Astrocyte of the spinal cord (primary cell): ENCODE data around the gene ACKR3.
A peak's percentile ranks its signal among the peaks of the same experiment; 100 is the strongest.

Experiments
- DNase-seq: peaks from one replicate; pipeline ENCODE4 v3.0.0; 2011; ENCODE audit warnings: low read depth, low spot score
- H3K4me3 ChIP-seq: 2 replicates; pipeline ENCODE4 v1.5.1; 2011; ENCODE audit warnings: low read depth, mild to moderate bottlenecking, low read length, moderate library complexity
- in situ Hi-C: cut with HindIII; loops from 2 replicates; pipeline ENCODE4 v1.10.0; 2017; ENCODE audit warnings: low sequenced_read_pairs
- TF ChIP-seq, protein P1 (sequence below): IDR thresholded peaks from 2 replicates; pipeline ENCODE4 v1.5.1; 2012; ENCODE audit warnings: low read depth, mild to moderate bottlenecking, low read length, inconsistent platforms

ACKR3 gene

DNA sequence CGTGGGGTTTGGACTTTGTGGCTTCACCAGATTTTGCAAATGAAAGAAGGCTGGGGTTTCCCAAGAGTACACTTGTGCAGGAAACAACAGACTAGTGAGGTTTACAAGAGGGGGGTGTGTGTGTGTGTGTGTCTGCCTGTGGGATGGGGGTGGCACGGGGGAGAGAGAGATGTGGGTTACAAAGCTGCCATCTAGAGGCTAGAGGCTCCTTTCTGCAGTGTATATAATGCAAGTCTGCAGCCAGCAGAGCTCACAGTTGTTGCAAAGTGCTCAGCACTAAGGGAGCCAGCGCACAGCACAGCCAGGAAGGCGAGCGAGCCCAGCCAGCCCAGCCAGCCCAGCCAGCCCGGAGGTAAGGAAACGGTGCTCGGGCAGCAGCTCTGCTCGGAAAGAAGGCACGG, at the start of gene ACKR3:
TSS of gene ACKR3 (plus strand) at position 253 of the 401 bp plus-strand sequence. CDS start 10,641 bp downstream, outside the sequence.
- peak; percentile 88 for DNase-seq
- H3K4me3 ChIP-seq = peak within 1 kb of the TSS; percentile 50
- TF ChIP-seq, protein P1, sequence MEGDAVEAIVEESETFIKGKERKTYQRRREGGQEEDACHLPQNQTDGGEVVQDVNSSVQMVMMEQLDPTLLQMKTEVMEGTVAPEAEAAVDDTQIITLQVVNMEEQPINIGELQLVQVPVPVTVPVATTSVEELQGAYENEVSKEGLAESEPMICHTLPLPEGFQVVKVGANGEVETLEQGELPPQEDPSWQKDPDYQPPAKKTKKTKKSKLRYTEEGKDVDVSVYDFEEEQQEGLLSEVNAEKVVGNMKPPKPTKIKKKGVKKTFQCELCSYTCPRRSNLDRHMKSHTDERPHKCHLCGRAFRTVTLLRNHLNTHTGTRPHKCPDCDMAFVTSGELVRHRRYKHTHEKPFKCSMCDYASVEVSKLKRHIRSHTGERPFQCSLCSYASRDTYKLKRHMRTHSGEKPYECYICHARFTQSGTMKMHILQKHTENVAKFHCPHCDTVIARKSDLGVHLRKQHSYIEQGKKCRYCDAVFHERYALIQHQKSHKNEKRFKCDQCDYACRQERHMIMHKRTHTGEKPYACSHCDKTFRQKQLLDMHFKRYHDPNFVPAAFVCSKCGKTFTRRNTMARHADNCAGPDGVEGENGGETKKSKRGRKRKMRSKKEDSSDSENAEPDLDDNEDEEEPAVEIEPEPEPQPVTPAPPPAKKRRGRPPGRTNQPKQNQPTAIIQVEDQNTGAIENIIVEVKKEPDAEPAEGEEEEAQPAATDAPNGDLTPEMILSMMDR = peak; percentile 62
- in situ Hi-C loops = no loop called here

DNA sequence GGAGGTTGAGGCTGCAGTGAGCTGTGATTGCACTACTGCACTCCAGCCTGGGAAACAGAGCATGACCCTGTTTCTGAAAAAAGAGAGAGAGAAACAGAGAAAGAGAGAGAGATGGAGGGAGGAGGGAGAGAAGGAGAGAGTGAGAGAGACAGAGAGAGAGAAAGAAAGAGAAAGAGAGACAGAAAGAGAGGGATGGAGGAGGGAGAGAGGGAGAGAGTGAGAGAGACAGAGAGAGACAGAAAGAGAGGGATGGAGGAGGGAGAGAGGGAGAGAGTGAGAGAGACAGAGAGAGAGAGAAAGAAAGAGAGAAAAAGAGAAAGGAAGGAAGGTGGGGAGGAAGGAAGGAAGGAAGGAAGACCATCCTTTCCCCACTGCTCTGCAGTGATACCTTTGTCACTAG, 48.1 kb upstream of the ACKR3 start:
- in situ Hi-C loops = no loop called here
- DNase-seq = no peak
- no peak overlapping the region for H3K4me3 ChIP-seq
- TF ChIP-seq, protein P1 = no peak

DNA sequence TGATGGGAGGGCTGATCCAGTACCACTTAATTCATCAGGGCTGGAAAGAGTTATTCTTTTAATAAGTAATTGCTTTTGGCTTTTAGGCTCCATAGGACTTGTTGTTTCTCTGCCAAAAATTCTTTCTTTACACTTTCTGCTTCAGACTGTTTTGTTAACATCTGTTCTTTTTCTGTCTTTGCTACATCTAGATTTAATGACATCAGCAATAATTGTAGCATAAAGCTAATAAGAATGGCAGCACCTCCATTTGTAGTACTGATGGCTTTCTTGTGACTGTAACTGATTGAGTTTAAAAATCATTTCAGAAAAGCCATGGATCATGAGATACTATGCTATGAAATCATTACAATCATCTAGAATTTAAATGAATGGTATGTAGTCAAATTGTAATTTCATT, 46.4 kb upstream of the ACKR3 start:
- in situ Hi-C loops = no loop called here
- TF ChIP-seq, protein P1 = no peak
- no peak overlapping the region for H3K4me3 ChIP-seq
- no peak for DNase-seq

DNA sequence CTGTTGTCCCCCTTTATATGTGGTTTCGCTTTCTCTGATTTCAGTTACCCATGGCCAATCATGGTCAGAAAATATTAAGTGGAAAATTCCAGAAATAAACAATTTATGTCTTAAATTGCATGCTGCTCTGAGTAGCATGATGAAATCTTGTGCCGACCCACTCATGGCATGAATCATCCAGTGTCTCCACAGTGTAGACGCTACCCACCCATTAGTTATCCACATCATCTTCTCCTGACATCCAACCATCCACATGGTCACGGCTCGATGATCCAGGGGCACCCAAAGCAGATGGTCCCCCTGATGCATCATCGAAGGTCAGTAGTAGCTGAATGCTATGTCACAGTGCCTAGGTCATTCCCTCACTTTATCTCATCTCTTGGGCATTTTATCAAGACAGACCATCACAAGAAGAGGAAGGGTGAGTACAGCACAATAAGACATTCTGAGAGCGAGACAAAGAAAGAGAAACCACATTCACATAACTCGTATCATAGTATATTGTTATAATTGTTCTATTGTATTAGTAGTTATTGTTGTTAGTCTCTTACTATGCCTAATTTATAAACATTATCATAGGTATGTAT, 44.1 kb upstream of the ACKR3 start:
- no peak overlapping the region for H3K4me3 ChIP-seq
- in situ Hi-C loops = no loop called here
- TF ChIP-seq, protein P1 = no peak
- no peak for DNase-seq

DNA sequence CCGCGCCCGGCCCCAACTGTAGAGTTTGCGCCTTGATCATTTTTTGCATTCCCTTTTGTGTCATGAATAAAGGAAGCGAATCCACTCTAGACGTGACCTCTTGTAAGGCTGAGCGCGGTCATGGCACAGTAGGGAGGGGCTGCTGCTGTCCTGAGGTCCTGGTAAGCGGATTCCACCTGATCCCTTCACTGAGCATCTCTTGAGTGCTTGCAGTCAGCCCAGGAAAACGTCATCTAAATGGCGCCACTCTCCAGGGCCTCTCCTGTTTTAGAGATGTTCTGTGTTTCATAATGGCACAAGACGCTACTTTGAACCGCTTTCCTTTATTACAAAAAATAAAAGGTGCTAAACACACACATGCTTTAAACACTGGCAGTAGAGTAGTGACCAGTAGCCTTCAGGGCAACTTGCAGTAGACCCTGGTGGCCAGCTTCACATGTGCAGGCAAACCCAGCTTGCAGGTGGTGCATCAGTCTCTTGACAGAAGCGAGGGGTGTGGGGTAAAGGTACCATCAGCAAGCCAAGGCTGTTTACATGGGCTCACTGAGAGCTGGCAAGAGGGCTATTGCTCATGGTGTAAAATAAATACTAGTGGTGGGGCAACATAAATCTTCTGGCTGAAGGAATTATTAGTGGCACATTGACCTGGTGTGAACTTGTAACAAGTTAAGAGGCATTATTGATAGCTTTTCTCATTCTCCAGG, 43.0 kb upstream of the ACKR3 start:
- in situ Hi-C loops = no loop called here
- no peak overlapping the region for H3K4me3 ChIP-seq
- TF ChIP-seq, protein P1 = no peak
- no peak for DNase-seq

DNA sequence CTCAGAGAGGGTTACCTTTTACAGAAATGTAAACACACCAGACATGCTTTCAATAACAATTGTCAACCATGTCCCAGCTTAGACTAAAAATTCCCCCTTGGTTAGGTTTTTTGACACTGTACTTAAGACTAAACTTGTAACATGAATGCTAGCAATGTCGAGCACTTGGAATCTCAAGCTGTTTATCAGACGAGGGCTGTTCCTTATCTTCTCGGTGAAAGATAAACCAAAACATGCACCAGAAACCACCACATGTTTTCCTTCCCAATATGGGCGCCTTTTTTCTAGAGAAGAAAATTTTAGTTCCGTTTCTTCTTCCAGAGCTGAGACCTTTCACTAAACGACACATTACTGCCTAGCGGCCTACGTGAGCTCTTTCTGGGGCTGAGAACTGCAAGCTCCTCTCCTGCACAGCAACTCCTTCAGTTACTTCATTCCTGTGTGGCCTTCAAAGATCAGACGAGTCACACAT, 42.4 kb upstream of the ACKR3 start:
- TF ChIP-seq, protein P1 = no peak
- in situ Hi-C loops = no loop called here
- DNase-seq = no peak

More for the DNA sequence above, 42.4 kb upstream of the ACKR3 start:
- no peak overlapping the region for H3K4me3 ChIP-seq
